Gastrocnemius medialis (tissue), 4 donors: Measurements from ENCODE around the gene RPS6KA1. TPM values are rescaled to one million over a fixed set of nuclear protein-coding genes. Genes with fewer than 3 reads are reported as not detected.

Source experiments
- ATAC-seq, 2 donors: fragments of 150-250 bp; one replicate each; pipeline ENCODE4 v1.9.1; 2016
- DNase-seq, 2 donors: peaks; one replicate each; pipeline ENCODE4 v3.0.0-alpha.2; 2019
- H3K27ac ChIP-seq, 4 donors: fragments of 200-600 bp; sonication (generic); 1 replicate in 1 of 4; 2 replicates in 3 of 4; pipeline ENCODE4 v1.5.1; 2016 to 2018; ENCODE audit warnings: mild to moderate bottlenecking in 2 of 4, moderate library complexity in 1 of 4
- H3K27me3 ChIP-seq, 3 donors: fragments of 200-600 bp; sonication (generic) in 2 of 3; 1 replicate in 1 of 3; 2 replicates in 2 of 3; pipeline versions ENCODE4 v1.5.1 to v1.6.0; 2016 to 2019; ENCODE audit warnings: mild to moderate bottlenecking in 1 of 3, moderate library complexity in 1 of 3
- H3K36me3 ChIP-seq, 2 donors: fragments of 200-600 bp; sonication (generic) in 1 of 2; one replicate each; pipeline ENCODE4 v1.5.1; 2017 to 2018
- H3K4me1 ChIP-seq, 2 donors: fragments of 200-600 bp; sonication (generic) in 1 of 2; one replicate each; pipeline ENCODE4 v1.5.1; 2016 to 2017; ENCODE audit warnings: mild to moderate bottlenecking in 2 of 2
- H3K4me3 ChIP-seq, 4 donors: fragments of 200-600 bp; sonication (generic) in 3 of 4; 1 replicate in 1 of 4; 2 replicates in 3 of 4; pipeline ENCODE4 v1.5.1; 2016 to 2019; ENCODE audit warnings: mild to moderate bottlenecking in 2 of 4
- H3K9me3 ChIP-seq, 3 donors: fragments of 200-600 bp; sonication (generic) in 2 of 3; 1 replicate in 1 of 3; 2 replicates in 2 of 3; pipeline ENCODE4 v1.5.1; 2016 to 2019
- CTCF ChIP-seq, 5 experiments: fragments of 450-650 bp in 3 of 5; fragments of 200-600 bp in 2 of 5; sonication (generic) in 2 of 5; IDR thresholded peaks in 4 of 5; conservative IDR thresholded peaks in 1 of 5; 1 replicate in 4 of 5; 2 replicates in 1 of 5; pipeline ENCODE4 v1.5.1; 2016 to 2019; ENCODE audit warnings: antibody characterized with exemption in 5 of 5, mild to moderate bottlenecking in 3 of 5, moderate library complexity in 3 of 5
- POLR2A ChIP-seq, 2 donors: fragments of 450-650 bp; IDR thresholded peaks; one replicate each; pipeline ENCODE4 v1.6.1; 2017; ENCODE audit warnings: antibody characterized with exemption in 2 of 2, mild to moderate bottlenecking in 2 of 2, moderate library complexity in 2 of 2
- in situ Hi-C, 4 donors: fragments of 200-750 bp; cut with MboI; loops; one replicate each; pipeline versions ENCODE4 v1.15.0 to v1.8.0; 2017; ENCODE audit warnings: low sequenced_read_pairs in 4 of 4
- intact Hi-C: fragments of 100-400 bp; cut with DNase I; formaldehyde crosslinking; loops from one replicate; pipeline ENCODE4 v1.15.1; 2023; ENCODE audit warnings: low total_unique reads
- total RNA-seq, 4 donors: library from RNA; depleted of rRNA; stranded (reverse); fragments of >200 nt; gene quantifications; one replicate each; pipeline versions ENCODE4 v1.1.0 to v1.2.3, GENCODE V29; 2016

RPS6KA1 gene
- total RNA-seq, 4 donors from 2014 or later: 1.5 to 3.5 (median 3.0) TPM

- DNase-seq (no peak), ATAC-seq (no peak)
- in situ Hi-C loops: no loop called here
- Histone ChIP-seq H3K27me3 (no peaks in the 10 kb centered on the region), H3K27ac (no peak overlapping the region), H3K9me3 (no peaks in the 10 kb centered on the region), H3K4me1 (no peaks in the 10 kb centered on the region), H3K4me3 (no peak overlapping the region), H3K36me3 (no peaks in the 10 kb centered on the region)
- no peak for TF ChIP-seq POLR2A (IDR thresholded peaks at IDR 0.05)
- no peak for TF ChIP-seq CTCF (IDR thresholded peaks at IDR 0.05 in 4 of 5, conservative IDR thresholded peaks at IDR 0.05 in 1 of 5)
- intact Hi-C loops: no loop called here
Measured at GRCh38 chr1:26552720-26553119, 23.2 kb downstream of the RPS6KA1 start.

DNA sequence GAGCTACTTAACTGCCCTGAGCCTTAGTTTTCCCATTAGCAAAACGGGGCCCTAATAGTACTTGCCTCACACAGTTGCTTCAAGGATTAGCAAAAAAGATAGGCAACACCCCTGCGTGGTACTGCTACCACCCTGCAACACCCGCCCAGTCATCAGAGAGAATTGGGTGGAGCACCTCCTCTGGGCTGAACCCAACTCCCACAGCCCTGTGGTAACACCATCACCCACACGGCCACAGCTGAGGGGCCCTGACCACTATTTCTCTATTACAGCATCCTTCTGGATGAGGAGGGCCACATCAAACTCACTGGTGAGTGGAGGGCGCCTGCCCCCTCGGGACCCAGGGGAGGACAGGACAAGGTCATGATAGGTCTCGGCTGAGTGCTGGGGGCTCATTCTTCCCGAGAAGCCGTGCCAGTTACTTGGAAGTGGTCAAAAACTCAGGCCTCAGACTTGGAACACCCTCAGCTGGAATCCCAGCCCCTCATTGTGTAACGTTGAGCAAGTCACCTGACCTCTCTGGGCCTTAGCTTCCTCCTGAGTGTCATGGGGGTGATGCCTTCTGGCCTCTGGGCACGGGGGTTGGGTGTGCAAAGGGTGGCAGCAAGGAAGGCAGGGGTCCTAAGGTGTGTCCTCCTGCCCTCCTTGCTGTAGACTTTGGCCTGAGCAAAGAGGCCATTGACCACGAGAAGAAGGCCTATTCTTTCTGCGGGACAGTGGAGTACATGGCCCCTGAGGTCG lies 24.6 kb downstream of the RPS6KA1 start:
- Histone ChIP-seq H3K27ac (no peak overlapping the region), H3K4me3 (no peak overlapping the region), H3K4me1 (no peaks in the 10 kb centered on the region), H3K9me3 (no peaks in the 10 kb centered on the region), H3K36me3 (no peaks in the 10 kb centered on the region), H3K27me3 (no peaks in the 10 kb centered on the region)
- TF ChIP-seq CTCF (IDR thresholded peaks at IDR 0.05 in 4 of 5, conservative IDR thresholded peaks at IDR 0.05 in 1 of 5) (no peak), POLR2A (IDR thresholded peaks at IDR 0.05) (no peak)
- intact Hi-C loops: no loop called here
- DNase-seq (no peak), ATAC-seq (no peak)
- in situ Hi-C loops: no loop called here

DNA sequence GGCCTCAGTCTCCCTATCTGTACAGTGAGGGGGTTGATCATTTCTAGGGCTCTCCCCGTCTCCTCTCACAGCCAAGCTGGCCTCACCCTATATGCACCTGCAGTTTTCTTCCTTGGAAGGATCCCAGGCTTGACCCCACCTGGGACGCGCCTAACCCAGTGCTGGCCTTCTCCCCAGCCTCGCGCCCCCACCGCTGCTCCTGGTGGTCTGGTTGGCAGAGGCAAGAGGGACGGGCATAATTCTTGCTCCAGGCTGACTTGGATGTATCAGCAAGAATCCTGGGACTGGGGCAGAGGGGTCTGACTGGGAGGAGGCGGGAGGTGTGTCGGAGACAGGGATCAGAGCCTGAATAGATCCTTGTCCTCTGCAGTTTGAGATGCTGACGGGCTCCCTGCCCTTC lies 25.2 kb downstream of the RPS6KA1 start:
- ATAC-seq (no peak), DNase-seq (no peak)
- Histone ChIP-seq H3K27me3 (no peaks in the 10 kb centered on the region), H3K4me3 (no peak overlapping the region), H3K36me3 (no peaks in the 10 kb centered on the region), H3K9me3 (no peaks in the 10 kb centered on the region), H3K4me1 (no peaks in the 10 kb centered on the region), H3K27ac (no peak overlapping the region)
- intact Hi-C loops (no loop called here), in situ Hi-C loops (no loop called here)
- TF ChIP-seq CTCF (IDR thresholded peaks at IDR 0.05 in 4 of 5, conservative IDR thresholded peaks at IDR 0.05 in 1 of 5): no peak
- no peak for TF ChIP-seq POLR2A (IDR thresholded peaks at IDR 0.05)

DNA sequence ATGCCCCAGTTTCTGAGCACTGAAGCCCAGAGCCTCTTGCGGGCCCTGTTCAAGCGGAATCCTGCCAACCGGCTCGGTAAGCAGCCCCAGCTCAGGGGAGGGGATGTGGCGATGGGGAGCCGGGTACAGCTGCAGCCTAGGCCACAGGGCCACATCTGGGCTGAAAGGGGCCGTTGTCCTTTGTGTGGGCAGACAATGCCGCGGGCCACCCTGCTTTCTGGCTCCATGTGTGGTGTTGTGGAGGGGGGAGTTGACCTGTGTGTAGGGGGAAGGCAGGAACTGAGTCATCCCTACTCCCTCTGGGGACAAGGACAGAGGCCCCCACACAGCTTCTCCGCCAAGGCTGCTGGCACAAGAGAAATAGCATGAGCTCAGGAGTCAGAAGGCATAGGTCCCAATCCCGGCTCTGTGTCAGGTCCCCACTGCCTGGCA lies 26.0 kb downstream of the RPS6KA1 start:
- DNase-seq (no peak), ATAC-seq (no peak)
- H3K27ac ChIP-seq: no peak overlapping the region
- intact Hi-C loops: no loop called here
- H3K4me1 ChIP-seq: no peaks in the 10 kb centered on the region
- no peaks in the 10 kb centered on the region for H3K9me3 ChIP-seq
- no peak overlapping the region for H3K4me3 ChIP-seq
- in situ Hi-C loops: no loop called here
- TF ChIP-seq CTCF (IDR thresholded peaks at IDR 0.05 in 4 of 5, conservative IDR thresholded peaks at IDR 0.05 in 1 of 5): no peak
- TF ChIP-seq POLR2A (IDR thresholded peaks at IDR 0.05): no peak
- H3K36me3 ChIP-seq: no peaks in the 10 kb centered on the region
- H3K27me3 ChIP-seq: no peaks in the 10 kb centered on the region

DNA sequence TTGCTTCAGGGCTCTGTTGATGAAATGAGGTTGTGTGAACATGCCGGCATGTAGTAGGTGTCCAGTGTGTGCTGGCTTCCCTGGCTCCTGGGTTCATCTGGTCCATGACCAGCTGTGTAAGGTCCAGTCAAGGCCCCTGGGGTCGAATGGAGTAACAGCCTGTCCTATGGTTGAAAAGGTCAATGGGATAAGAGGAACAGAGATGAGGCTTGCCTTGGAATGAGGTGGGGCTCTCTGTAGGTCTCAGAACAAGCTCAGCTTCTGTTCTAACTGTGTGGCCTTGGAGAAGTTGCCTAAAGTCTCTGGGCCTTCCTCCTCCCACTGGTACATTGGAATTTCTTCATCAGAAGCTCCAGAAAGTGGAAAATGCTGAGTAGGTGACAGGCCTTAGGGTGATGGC lies 26.6 kb downstream of the RPS6KA1 start:
- no peak for TF ChIP-seq CTCF (IDR thresholded peaks at IDR 0.05 in 4 of 5, conservative IDR thresholded peaks at IDR 0.05 in 1 of 5)
- TF ChIP-seq POLR2A (IDR thresholded peaks at IDR 0.05): no peak
- no peaks in the 10 kb centered on the region for H3K36me3 ChIP-seq
- DNase-seq (no peak), ATAC-seq (no peak)
- H3K27me3 ChIP-seq: no peaks in the 10 kb centered on the region
- no peaks in the 10 kb centered on the region for H3K9me3 ChIP-seq
- H3K4me3 ChIP-seq: no peak overlapping the region
- H3K4me1 ChIP-seq: no peaks in the 10 kb centered on the region
- intact Hi-C loops: no loop called here
- in situ Hi-C loops: no loop called here
- no peak overlapping the region for H3K27ac ChIP-seq
